ENCODE data around the gene DONSON.

GRCh38 chr21:33569991-33570390 is 18.5 kb downstream of the DONSON start:
- TF ChIP-seq, protein P1, sequence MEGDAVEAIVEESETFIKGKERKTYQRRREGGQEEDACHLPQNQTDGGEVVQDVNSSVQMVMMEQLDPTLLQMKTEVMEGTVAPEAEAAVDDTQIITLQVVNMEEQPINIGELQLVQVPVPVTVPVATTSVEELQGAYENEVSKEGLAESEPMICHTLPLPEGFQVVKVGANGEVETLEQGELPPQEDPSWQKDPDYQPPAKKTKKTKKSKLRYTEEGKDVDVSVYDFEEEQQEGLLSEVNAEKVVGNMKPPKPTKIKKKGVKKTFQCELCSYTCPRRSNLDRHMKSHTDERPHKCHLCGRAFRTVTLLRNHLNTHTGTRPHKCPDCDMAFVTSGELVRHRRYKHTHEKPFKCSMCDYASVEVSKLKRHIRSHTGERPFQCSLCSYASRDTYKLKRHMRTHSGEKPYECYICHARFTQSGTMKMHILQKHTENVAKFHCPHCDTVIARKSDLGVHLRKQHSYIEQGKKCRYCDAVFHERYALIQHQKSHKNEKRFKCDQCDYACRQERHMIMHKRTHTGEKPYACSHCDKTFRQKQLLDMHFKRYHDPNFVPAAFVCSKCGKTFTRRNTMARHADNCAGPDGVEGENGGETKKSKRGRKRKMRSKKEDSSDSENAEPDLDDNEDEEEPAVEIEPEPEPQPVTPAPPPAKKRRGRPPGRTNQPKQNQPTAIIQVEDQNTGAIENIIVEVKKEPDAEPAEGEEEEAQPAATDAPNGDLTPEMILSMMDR (IDR thresholded peaks at IDR 0.05; ENCODE audit: insufficient read depth, low read length, poor library complexity, severe bottlenecking) = no peak
- TF ChIP-seq EZH2phosphoT487 (conservative IDR thresholded peaks at IDR 0.05; ENCODE audit: low read length) = no peak
